GM19452 (cell line): ENCODE data around the gene IL4I1.
A peak's percentile ranks its signal among the peaks of the same experiment; 100 is the strongest.

ENCODE experiments used
- ATAC-seq: cut with Tn5 transposase; IDR thresholded peaks from one replicate; pipeline ENCODE4 v1.9.1; 2021; ENCODE audit not compliant: unreplicated experiment

The IL4I1 gene

DNA sequence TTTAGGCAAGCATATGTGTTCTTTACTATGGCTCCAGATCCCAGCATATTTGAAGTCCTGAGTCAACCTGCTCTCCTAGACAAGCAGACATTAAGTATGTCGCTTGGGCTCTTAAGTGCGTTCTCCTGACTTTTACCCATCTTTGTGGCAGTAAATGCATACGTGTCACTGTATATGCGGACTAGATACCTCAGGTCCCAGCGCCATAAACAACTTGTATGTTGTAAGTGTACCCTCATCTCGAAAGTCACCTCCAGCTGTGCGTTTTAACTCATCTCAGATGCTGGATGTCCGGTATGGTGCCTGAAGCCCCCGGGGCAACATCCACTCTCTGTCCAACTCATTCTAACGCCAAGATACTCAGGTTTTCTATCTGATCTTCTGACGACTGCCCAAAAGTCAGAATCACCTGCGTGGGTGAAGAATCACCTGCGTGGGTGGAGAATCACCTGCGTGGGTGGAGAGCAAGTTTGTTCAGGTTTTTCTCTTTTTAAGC is 44.0 kb downstream of the IL4I1 start:
- no peak for ATAC-seq

DNA sequence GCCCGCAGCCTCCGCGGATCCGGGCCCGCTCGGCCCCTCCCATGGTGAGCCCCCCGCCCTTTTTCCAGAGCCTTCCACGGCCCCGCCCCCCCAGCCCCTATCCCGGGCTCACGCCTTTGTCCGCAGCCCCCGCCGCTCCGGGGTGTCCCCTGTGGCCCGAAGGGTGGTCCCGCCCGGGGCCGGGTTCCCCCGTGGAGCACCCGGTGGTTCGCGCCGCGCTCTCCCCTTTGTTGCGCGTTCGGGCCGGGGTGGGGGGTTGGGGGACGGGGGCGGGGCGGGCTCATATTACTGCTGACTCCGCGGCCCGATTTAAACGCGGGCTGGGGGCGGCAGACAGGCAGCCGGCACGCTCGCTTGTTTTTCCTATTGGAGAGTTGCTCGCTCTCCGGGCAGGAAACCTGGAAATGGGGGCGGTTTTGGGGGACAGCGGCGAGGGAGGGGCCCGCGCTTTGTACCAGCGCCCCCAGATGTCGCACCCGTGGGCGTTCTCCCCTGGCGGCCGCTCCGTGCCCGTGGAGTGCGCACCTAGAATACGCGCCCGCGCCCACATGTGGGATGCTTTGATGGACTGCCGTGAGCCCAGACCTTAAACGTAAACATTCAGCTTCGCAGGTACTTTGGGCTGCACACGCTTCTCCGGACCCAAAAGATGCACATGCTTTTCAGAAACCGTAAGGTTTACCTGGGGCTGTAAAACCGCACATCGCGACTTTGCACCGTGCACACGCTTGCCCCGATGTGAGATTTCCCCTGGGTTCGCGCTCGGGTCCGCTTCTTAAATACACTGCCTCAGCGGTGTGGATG is 45.0 kb downstream of the IL4I1 start:
- ATAC-seq = no peak

DNA sequence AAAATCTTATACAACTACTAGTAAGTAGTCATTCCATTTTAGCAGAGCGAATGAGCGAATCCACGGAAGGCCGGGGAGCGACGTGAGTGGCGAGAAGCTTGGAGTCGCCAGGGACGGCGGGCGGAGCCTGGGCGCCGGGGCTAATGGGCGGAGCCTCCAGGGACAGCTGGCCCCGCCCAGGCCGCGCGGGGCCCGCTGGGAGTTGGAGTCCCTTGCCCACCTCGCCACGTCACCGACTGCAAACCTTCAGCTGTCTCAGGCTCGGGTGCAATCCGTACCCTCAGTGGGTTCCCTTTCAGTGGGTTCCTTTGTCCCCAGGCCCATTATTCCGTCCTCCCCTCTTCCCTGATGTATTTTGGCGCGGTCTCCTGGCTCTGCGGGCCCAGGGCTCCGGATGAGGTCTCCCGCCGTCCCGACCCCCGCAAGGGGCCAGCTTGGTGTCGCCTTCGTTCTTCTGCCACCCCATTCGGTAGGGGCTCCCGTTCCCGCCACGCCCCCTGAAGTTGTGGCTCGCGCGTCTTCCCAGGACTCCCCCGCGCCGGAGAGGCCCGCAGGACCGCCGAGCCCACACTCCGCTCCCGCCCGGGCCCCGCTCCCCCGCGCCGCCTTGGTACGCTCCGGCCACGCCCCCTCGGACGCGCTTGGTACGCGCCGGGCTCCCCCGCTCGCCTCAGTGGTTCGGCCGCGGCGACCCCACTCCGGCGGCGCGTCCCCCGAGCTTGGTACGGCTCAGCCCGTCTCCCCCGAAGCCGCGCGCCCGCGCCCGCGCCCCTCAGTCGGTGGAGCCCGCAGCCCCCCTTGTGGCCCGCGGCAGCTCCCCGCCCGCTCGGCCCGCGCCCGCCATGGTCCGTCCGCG is 46.0 kb downstream of the IL4I1 start, which contains the start of gene PTOV1:
Gene PTOV1 (plus strand): TSS at position 673 of the 856 bp plus-strand sequence.
- ATAC-seq = peak; percentile 76

DNA sequence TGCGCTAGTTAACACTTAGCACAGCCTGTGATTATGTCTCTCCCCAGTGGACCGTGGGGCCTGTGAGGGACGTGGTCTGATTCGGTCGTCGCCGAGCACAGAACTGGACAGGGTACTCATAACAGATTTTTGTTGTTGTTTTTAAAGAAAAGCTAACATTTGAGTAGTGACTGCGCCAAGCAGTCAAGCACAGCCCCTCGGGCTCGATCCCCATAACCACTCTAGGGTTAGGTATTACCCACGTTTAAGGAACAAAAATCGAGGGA is 46.5 kb downstream of the IL4I1 start:
- no peak for ATAC-seq

DNA sequence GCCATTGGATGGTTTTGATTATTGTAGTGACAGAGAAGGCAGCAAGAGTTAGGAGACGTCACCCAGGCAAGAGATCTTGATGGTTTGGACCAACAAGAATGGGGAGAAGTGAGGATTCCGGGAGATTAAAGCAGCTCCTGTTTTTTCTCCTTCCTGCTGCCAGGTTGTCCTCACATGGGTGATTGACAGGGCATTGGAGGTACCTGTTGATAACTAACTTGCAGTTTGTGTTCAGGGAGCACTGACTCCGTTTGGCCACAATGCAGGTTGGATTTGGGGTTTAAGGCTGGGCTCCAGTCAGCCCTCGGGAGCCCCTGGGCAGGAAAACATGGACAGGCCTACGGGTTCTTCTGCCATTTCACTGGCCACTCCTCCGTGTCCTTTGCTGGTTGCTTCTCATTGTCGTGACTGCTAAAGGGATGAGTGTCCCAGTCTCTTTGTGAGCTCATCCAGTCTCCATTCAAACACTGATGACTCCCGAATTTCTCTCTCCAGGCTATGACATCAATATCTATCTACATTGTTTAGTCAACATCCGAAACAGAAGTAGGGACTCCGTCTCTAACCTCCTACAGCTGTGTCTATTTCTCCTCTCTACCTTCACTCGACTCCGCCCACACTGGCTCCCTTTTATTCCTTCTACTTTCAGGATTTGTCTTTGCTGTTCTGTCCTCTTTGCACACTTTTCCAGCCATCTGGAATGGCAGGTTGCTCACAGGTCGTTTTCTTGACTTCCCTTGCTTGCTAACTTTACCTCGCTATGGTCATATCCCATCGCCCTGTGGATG is 47.1 kb downstream of the IL4I1 start:
- no peak for ATAC-seq

DNA sequence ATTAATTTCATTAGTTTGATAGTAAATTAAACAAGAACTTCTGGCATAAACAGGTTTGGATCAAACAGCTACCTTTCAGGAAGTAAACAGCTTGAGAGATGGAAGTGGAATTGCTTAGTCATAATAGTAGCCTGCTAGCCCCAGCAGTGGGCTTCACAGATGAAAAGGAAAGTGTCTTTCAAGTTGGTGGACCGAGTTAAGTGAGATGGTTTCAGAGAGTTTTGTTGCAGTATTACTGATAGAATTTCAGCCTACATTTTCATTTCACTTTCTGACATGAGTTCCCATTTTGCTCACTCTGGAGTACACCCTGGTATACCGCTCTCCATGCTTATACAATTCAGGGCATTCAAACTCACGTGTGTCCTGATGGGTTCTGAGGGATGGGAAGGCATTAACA is 47.7 kb downstream of the IL4I1 start:
- no peak for ATAC-seq

DNA sequence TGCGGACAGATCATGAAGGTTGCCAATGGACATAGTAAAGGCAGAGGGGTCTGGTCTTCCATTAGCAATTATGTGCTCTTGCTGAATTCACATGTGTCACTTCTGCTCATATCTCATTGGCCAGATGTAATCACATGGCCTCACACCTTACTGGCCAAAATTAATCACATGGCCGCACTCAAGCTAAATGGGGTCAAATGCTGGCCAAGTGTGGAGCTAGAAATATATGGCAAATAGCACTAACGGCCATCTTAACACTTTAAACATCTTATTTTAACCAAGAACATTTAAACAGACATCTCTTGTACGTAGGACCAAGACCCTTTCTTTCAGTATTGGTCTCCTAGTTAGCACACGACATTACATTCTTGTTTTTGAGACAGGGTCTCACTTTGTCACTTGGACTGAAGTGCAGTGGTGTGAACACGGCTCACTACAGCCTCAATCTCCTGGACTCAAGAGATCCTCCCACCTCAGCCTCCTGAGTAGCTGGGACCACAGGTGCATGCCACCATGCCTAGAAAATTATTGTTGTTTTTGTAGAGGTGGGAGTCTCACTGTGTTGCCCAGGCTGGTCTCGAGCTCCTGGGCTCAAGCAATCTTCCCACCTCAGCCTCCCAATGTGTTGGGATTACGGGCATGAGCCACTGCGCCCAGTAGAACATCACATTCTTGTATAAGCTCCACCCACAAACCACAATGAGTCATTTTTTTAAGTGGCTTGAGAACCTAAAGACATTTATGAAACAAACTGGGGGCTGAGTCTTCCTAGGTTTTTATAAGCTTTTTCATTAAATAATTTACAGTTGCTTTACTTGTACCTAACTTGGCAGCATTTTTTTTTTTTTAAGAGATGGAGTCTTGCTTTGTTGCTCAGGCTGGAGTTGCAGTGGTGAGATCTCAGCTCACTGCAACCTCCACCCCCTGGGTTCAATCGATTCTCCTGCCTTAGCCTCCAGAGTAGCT is 48.7 kb downstream of the IL4I1 start:
- ATAC-seq = no peak

DNA sequence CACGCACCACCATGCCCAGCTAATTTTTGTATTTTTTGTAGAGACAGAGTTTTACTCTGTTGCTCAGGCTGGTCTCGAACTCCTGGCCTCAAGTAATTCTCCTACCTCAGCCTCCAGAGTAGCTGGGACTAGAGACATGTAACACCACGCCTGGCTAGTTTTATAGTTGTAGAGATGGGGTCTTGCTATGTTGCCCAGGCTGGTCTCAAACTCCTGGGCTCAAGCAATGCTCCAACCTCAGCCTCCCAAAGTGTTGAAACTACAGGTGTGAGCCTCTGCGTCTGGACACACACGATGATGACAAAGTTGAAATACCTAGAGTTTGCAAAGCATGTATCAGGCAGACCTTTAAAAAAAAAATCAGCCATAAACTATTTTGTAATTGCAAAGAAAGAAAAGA is 50.3 kb downstream of the IL4I1 start:
- ATAC-seq = no peak

DNA sequence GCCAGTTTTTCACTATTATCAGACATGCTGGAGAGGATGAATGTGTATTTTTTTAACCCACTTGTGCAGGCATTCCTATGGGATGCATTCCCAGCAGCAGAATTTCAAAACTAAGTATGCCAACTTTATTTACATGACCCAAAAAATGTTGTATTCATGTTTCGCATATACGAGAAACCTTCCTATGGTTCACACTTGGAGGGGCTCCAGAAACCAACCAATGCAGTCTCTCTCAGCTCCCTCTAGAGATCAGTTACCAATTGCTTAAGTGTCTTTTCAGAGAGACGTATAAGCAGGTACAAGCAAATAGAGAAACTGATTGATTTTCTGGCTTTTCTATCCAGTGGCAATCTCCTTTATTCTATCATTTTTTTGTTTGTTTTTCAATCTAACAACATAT is 51.3 kb downstream of the IL4I1 start:
- no peak for ATAC-seq

DNA sequence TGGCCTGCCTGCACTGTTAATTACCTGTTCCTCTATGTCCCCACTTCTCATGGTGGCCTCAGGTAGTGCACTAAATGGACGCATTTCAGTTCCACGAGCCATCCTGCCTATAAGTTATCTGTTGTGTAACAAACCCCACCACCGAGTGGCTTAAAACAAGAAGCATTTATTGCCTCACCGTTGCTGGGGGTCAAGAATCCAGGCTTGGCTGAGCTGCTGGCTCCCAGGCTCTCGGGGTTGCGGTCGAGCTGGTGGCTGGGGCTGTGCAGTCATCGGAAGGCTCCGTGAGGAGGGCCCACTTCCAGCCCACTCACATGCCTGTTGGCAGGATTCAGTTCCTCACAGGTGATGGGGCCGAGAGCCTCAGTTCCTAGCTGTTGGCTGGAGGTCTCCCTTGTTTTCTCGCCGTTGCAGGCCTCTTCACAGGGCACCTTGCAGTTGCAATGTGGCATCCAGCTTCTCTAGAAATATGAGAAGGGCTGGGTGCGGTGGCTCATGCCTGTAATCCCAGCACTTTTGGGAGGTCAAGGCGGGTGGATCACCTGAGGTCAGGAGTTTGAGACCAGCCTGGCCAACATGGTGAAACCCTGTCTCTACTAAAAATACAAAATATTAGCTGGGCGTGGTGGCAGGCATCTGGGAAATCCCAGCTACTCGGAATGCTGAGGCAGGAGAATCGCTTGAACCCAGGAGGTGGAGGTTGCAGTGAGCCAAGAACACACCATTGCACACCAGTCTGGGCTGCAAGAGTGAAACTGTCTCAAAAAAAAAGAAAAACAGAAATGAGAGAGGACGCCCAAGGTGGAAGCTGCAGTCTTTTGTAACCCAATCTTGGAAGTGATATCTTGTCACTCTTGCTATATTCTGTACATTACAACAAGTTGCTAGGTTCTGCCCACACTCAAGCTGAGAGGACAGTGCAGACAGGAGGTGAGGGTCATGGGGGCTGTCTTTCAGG is 52.3 kb downstream of the IL4I1 start:
- no peak for ATAC-seq

DNA sequence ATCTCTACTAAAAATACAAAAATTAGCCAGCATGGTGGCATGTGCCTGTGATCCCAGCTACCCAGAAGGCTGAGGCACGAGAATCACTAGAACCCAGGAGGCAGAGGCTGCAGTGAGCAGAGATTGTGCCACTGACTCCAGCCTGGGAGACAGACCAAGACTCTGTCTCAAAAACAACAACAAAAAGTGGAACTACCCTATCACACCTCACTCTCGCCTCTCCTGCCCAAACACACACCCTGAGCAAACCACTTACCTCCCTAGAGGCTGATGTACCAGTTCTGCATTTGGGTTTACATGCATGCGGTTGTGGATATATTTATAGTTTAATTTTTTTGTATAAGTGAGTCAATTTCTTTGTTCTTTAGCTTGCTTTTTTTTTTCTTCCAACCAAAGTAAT is 53.4 kb downstream of the IL4I1 start:
- ATAC-seq = no peak

DNA sequence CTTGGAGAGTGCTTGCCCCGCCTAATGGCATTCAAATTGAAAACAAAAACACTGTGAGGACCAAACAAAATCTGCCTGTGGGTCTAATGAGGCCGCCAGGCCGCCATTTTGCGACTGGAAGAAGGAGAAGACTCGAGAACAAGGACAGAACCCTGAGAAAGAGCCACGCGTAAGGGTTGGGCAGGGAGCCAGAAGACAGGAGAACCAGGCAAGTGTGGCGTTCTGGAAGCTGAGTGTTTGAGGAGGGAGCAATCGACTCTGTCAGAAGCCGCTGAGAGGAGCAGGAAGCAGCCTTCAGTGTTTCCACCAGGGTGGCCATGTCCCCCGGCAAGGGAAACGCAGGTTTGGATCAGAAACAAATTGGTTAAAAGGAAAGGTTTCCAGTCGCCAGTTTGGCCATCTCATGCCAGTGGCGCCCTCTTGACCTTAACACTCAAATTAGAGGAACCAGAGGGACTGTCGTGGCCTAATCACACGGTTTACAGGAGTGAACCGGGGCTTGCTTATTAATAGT is 55.9 kb downstream of the IL4I1 start:
- ATAC-seq = no peak

DNA sequence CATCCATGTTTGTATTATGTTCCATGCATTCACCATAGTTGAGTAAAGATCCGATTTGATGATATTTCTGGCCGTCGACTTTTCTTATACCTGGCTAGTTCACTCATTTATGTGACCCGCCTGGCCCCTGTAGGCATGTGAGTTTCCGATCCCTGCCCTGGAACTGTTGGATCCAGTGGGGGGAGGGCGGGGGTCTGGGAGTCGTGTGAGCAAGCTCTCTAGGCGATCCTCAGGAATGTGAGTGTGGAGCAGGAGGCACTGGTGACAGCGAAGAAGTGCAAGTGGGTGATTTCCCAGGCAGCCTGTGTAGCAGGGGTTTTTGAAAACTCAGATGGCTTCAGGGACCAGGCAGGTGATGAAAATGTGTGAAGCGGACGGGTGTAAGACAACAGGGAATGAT is 56.4 kb downstream of the IL4I1 start:
- ATAC-seq = no peak

DNA sequence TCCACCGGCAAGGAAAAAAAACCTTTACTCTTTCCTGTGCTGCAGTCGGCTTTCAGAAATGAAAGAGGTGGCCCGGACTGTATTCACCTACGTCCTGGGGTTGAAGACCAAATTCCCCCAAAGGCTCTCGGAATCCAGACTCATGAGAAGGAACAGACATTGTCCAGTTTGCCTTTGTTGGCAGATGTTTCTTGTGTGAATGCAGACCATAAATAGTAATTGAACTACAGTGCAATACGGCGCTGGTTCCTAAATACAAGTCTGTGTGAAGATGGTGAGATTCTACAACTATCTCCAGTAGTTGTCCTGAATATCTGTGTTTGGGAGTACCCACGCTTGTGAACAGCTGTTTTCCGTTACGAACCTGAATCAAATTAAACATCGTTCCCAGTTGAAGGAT is 57.0 kb downstream of the IL4I1 start:
- no peak for ATAC-seq
